Measurements from ENCODE around the gene CEP44.

The CEP44 gene

GRCh38 chr4:174316954-174317353 is 33.2 kb downstream of the CEP44 start:
- no peak for TF ChIP-seq Cebpa-rat (IDR thresholded peaks at IDR 0.05)
- Histone ChIP-seq H3K4me3 (no peak overlapping the region), H3K9ac (no peak overlapping the region), H3K36me3 (peaks cover 22% of the 10 kb centered on the region), H3K27me3 (no peaks in the 10 kb centered on the region), H3K27ac (no peak overlapping the region), H3K4me1 (no peaks in the 10 kb centered on the region), H3K9me3 (no peaks in the 10 kb centered on the region), H3K4me2 (no peak overlapping the region), H4K20me1 (no peaks in the 10 kb centered on the region)

GRCh38 chr4:174317531-174317930 is 33.8 kb downstream of the CEP44 start:
- no peak for TF ChIP-seq Cebpa-rat (IDR thresholded peaks at IDR 0.05)
- Histone ChIP-seq H3K4me2 (no peak overlapping the region), H3K27ac (no peak overlapping the region), H3K9me3 (no peaks in the 10 kb centered on the region), H3K36me3 (peaks cover 22% of the 10 kb centered on the region), H3K9ac (no peak overlapping the region), H3K4me1 (no peaks in the 10 kb centered on the region), H4K20me1 (no peaks in the 10 kb centered on the region), H3K4me3 (no peak overlapping the region), H3K27me3 (no peaks in the 10 kb centered on the region)

GRCh38 chr4:174318829-174319764 is 35.4 kb downstream of the CEP44 start:
- Histone ChIP-seq H3K27me3 (no peaks in the 10 kb centered on the region), H3K4me1 (no peaks in the 10 kb centered on the region), H3K4me2 (no peak overlapping the region), H4K20me1 (no peaks in the 10 kb centered on the region), H3K36me3 (peaks cover 19% of the 10 kb centered on the region), H3K27ac (no peak overlapping the region), H3K4me3 (no peak overlapping the region), H3K9ac (no peak overlapping the region), H3K9me3 (no peaks in the 10 kb centered on the region)
- TF ChIP-seq Cebpa-rat (IDR thresholded peaks at IDR 0.05), result no peak

GRCh38 chr4:174320494-174321199 is 36.9 kb downstream of the CEP44 start:
- Histone ChIP-seq H4K20me1 (no peaks in the 10 kb centered on the region), H3K4me2 (no peak overlapping the region), H3K36me3 (peaks cover 16% of the 10 kb centered on the region), H3K27ac (no peak overlapping the region), H3K9me3 (no peaks in the 10 kb centered on the region), H3K9ac (no peak overlapping the region), H3K4me1 (no peaks in the 10 kb centered on the region), H3K27me3 (no peaks in the 10 kb centered on the region), H3K4me3 (no peak overlapping the region)
- TF ChIP-seq Cebpa-rat (IDR thresholded peaks at IDR 0.05), result no peak

- Histone ChIP-seq H4K20me1 (no peaks in the 10 kb centered on the region), H3K27me3 (no peaks in the 10 kb centered on the region), H3K4me2 (no peak overlapping the region), H3K4me1 (no peaks in the 10 kb centered on the region), H3K27ac (no peak overlapping the region), H3K9me3 (no peaks in the 10 kb centered on the region), H3K4me3 (no peak overlapping the region), H3K36me3 (peaks cover 5% of the 10 kb centered on the region; the same call in 1 of the 2 replicates), H3K9ac (no peak overlapping the region)
- no peak for TF ChIP-seq Cebpa-rat (IDR thresholded peaks at IDR 0.05)
Observed at GRCh38 chr4:174324236-174324635, 40.5 kb downstream of the CEP44 start.

GRCh38 chr4:174324725-174325124 is 41.0 kb downstream of the CEP44 start:
- H3K4me2 ChIP-seq, result no peak overlapping the region
- no peak overlapping the region for H3K27ac ChIP-seq
- no peaks in the 10 kb centered on the region for H4K20me1 ChIP-seq
- no peak overlapping the region for H3K4me3 ChIP-seq
- H3K9me3 ChIP-seq, result no peaks in the 10 kb centered on the region
- H3K36me3 ChIP-seq, result peaks cover 5% of the 10 kb centered on the region; the same call in 1 of the 2 replicates
- H3K27me3 ChIP-seq, result no peaks in the 10 kb centered on the region
- TF ChIP-seq Cebpa-rat (IDR thresholded peaks at IDR 0.05), result no peak
- no peaks in the 10 kb centered on the region for H3K4me1 ChIP-seq
- H3K9ac ChIP-seq, result no peak overlapping the region

- Histone ChIP-seq H3K4me3 (no peak overlapping the region), H3K27ac (no peak overlapping the region), H3K9ac (no peak overlapping the region), H4K20me1 (no peaks in the 10 kb centered on the region), H3K36me3 (no peaks in the 10 kb centered on the region), H3K9me3 (no peaks in the 10 kb centered on the region), H3K27me3 (no peaks in the 10 kb centered on the region), H3K4me2 (no peak overlapping the region), H3K4me1 (no peaks in the 10 kb centered on the region)
- no peak for TF ChIP-seq Cebpa-rat (IDR thresholded peaks at IDR 0.05)
Observed at GRCh38 chr4:174332741-174333493, 49.2 kb downstream of the CEP44 start.

- H3K9ac ChIP-seq, result no peak overlapping the region
- H3K9me3 ChIP-seq, result no peaks in the 10 kb centered on the region
- no peaks in the 10 kb centered on the region for H4K20me1 ChIP-seq
- no peak overlapping the region for H3K4me3 ChIP-seq
- no peak overlapping the region for H3K27ac ChIP-seq
- no peaks in the 10 kb centered on the region for H3K4me1 ChIP-seq
- no peaks in the 10 kb centered on the region for H3K27me3 ChIP-seq
- H3K36me3 ChIP-seq, result no peaks in the 10 kb centered on the region
- no peak overlapping the region for H3K4me2 ChIP-seq
- no peak for TF ChIP-seq Cebpa-rat (IDR thresholded peaks at IDR 0.05)
Observed at GRCh38 chr4:174334628-174335027, 50.9 kb downstream of the CEP44 start.

GRCh38 chr4:174340714-174341113 is 57.0 kb downstream of the CEP44 start:
- Histone ChIP-seq H3K36me3 (no peaks in the 10 kb centered on the region), H3K27ac (no peak overlapping the region), H3K4me3 (no peak overlapping the region), H4K20me1 (no peaks in the 10 kb centered on the region), H3K9me3 (no peaks in the 10 kb centered on the region), H3K27me3 (no peaks in the 10 kb centered on the region), H3K9ac (no peak overlapping the region), H3K4me1 (no peaks in the 10 kb centered on the region), H3K4me2 (no peak overlapping the region)
- no peak for TF ChIP-seq Cebpa-rat (IDR thresholded peaks at IDR 0.05)

Measured in BLaER1 (cell line).